ENCODE results near the gene USB1. TPM values are rescaled to one million over a fixed set of nuclear protein-coding genes. Genes with fewer than 3 reads are reported as not detected.

Gene USB1
- total RNA-seq = 57.1 and 59.6 TPM in 2 replicates

GRCh38 chr16:58000706-58001676, at the start of gene USB1:
Gene USB1, plus strand, starts transcription at chr16:58001407. Its CDS starts 77 bp downstream, at chr16:58001484.
- intact Hi-C loops (cut with micrococcal nuclease) = loop anchor here (1.0 to 5.0 kb wide), 15 partner anchors 16 to 701 kb away; partner anchors contain the start of genes CCDC102A, CFAP20, CSNK2A2 and GINS3

DNA sequence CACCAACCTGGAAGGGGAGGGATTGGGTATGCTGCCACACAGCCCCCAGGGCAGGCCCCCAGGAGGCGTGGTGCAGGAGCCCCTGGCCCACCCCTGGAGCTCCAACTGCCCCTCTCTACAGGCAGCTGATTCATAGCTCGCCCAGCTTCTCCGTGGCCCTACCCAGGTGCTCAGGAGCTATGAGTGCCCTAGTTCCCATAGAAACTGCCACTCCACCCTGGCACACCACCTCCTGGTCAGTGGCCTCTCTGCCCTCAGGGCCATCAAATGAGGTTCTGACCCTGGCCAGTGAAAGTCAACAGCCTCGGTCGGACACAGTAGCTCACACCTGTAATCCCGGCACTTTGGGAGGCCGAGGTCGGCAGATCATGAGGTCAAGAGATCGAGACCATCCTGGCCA, 48.3 kb upstream of the USB1 start:
- intact Hi-C loops (cut with micrococcal nuclease) = no loop called here

GRCh38 chr16:57953857-57954256, 47.4 kb upstream of the USB1 start:
- intact Hi-C loops (cut with micrococcal nuclease) = no loop called here

GRCh38 chr16:57955572-57956188, 45.5 kb upstream of the USB1 start:
- intact Hi-C loops (cut with micrococcal nuclease) = no loop called here

DNA sequence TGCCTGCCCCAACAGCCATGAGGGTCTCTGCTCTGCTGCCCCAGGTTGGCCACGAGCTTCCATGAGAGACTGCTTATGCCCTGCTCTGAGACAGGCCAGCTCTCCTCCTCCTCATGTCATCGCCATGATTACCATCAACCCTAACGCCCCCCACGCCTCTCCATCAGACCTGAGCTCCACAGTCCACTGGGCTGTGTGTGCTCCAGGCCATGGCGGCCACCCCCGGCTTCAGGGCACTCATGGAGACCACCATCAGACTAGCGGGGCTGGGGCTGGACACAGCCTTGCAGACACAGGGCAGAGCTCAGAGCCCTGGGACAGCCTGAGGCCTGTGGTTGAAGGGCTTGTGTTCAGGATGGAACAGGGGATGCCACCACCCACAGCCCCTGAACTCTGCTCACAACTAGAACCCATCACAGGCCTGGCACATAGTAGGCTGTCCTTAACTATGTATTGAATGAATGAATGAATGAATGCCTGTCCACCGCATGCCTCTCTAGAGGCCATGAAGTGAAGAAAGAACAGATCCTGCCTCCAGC, 44.9 kb upstream of the USB1 start:
- intact Hi-C loops (cut with micrococcal nuclease) = no loop called here

GRCh38 chr16:57956924-57957672, 44.1 kb upstream of the USB1 start:
- intact Hi-C loops (cut with micrococcal nuclease) = no loop called here

DNA sequence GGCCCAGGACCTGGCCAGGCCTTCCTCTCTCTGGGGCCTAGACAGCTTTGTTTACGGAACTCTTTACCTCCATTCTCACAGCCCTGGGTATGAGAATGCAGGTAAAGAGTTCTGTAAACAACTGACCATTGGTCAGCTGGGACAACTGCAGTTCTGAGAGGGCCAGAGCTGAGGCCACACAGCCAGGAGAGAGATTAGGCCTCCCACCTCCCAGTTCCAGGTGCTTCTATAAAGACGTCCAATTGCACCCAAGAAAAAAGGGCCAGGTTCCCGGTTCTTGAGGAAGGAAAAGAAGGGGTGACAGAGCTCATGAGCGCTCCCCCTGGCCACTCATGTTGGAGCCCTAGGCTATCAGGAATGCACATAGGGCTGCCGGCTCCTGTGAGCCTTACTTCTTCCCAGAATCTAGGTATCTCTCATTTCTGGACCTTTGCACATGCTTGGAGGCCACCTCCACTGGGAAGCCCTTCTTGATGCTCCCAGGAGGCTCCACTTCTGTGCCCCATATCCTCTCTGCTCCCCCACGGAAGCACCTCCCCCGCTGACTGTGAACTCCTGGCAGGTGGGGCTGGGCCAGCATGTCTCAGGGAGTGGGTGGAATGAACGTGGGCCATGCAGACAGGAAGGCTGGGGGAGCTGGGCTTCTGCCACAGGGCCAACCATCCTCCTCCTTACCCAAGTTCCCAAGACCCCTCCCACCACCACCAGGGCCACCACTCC, 43.4 kb upstream of the USB1 start:
- intact Hi-C loops (cut with micrococcal nuclease) = no loop called here

DNA sequence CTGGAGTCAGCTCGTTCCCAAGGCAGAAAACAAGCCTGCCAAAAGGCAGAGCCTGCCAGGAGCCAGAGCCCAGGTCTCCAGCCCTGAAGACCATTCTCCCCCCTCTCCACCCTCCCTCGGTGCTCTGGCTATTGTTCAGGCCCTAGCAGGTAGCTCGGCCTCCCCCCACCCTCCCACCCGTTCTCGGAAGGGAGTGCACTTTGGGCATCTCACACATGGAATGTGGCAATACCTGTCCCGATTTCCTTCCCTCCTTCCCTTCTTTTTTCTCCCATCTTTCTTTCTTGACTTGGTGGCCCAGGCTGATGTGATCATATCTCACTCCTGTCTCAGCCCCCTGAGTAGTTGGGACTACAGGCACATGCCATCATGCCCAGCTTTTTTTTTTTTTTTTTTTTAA, 42.7 kb upstream of the USB1 start:
- intact Hi-C loops (cut with micrococcal nuclease) = no loop called here

DNA sequence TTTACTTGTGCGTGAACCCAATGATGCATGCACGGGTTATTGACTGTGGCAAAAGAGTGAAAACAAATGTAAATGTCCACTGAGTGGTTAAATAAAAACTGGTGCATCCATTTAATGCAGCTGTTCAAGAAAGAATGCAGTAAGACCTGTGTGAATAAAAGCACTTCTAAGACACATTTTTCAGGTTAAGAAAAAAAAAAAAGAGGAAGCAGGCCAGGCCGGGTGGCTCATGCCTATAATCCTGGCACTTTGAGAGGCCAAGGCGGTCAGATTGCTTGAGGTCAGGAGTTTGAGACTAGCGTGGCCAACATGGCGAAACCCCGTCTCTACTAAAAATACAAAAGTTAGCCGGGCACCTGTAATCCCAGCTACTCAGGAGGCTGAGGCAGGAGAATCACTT, 42.1 kb upstream of the USB1 start:
- intact Hi-C loops (cut with micrococcal nuclease) = no loop called here

- intact Hi-C loops (cut with micrococcal nuclease) = no loop called here
Observed at GRCh38 chr16:57959804-57960203, 41.4 kb upstream of the USB1 start.

- intact Hi-C loops (cut with micrococcal nuclease) = no loop called here
Observed at GRCh38 chr16:57960310-57960709, 40.9 kb upstream of the USB1 start.

DNA sequence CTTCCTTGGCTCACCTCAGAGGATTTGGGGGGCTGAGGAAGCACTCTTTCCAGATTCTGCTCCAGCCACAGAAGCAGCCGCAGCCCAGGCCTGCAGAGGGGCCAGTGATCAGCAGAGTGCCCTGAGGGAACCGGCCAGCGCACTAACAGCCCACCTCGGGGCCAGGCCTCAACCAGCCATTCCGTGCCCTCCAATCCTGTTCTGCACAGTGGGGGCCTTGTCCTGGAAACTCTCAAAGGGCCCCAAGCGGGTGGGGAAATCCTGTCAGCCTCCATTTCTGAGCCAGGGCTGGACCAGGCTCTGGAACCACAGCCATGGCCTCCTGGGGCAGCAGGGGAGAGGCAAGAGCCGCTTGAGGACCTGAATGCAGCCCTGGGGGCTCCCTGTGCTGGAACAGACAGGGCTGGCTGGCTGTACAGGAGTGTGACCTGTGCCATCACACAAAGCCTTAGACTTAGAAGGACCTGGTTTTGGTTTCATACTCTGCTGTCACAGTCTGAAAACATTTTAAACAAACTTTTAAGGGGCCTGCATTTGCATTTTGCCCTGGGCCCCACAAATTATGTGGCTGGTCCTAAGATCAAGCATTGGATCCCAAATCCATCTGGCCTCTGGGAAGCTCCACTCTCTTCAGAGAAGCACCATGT, 40.3 kb upstream of the USB1 start:
- intact Hi-C loops (cut with micrococcal nuclease) = no loop called here

GRCh38 chr16:57961538-57961937, 39.7 kb upstream of the USB1 start:
- intact Hi-C loops (cut with micrococcal nuclease) = no loop called here

GRCh38 chr16:57962046-57962445, 39.2 kb upstream of the USB1 start:
- intact Hi-C loops (cut with micrococcal nuclease) = no loop called here

DNA sequence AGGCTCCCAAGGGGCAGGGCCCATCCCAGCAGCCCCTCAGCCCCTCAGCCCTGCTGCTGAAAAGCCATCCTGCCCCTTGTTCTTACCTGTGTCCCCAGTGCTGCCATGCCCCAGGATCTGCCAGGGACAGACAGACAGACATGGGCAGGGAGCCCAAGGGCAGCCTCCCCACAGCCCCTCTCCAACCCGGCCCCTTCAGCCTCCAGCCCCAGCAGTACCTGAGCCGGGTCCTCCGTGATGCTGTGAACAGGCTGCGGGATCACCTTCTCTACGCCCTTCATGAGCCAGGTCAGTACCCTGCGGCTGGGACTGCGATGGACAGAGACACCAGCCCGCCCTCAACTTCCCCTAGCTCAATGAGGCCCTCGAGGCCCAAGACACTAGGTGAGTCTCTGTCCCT, 38.5 kb upstream of the USB1 start:
- intact Hi-C loops (cut with micrococcal nuclease) = no loop called here

GRCh38 chr16:57964157-57964700, 37.0 kb upstream of the USB1 start:
- intact Hi-C loops (cut with micrococcal nuclease) = no loop called here

- intact Hi-C loops (cut with micrococcal nuclease) = no loop called here
Observed at GRCh38 chr16:57966204-57966771, 34.9 kb upstream of the USB1 start.

DNA sequence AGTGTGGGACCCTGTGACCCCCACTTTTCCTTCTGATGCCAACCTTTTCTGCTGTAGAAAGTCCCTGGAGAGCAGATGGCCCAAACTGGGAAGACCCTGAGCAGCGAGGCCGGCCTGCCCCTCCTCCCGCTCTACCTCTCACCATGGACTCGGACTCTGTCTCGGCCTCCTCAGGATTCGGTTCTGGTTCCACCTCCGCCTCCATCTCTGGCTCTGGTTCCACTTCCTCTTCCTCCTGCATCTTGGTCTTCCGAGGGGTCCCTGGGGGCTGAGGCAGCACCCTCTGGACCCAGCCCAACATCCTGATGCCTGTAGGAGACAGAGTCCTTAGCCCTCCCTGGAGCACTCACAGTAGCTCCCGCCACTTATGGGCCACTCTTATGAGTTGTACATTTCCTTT, 34.2 kb upstream of the USB1 start:
- intact Hi-C loops (cut with micrococcal nuclease) = no loop called here

- intact Hi-C loops (cut with micrococcal nuclease) = no loop called here
Observed at GRCh38 chr16:57967916-57968315, 33.3 kb upstream of the USB1 start.

All from T-helper 1 cell treated with Interleukin-12 subunit alpha and Interleukin-12 subunit beta and Interleukin-4 antibody, amounts not matched to agents 30 ng/mL and 1 ng/mL, for 36 hours (primary cell).